K562 (cell line): Measurements from ENCODE around the gene IGSF3. TPM values are rescaled to one million over a fixed set of nuclear protein-coding genes. Genes with fewer than 3 reads are reported as not detected.

Source experiments
- CBX1 ChIP-seq: sonication (generic); IDR thresholded peaks from 2 replicates; pipeline ENCODE4 v1.6.1; 2016; ENCODE audit warnings: antibody characterized with exemption, low read depth, mild to moderate bottlenecking
- EGR1 ChIP-seq: fragments of 450-650 bp; conservative IDR thresholded peaks from 2 replicates; pipeline ENCODE4 v1.6.1; 2017; ENCODE audit warnings: mild to moderate bottlenecking
- HLTF ChIP-seq: fragments of 450-650 bp; IDR thresholded peaks from 2 replicates; pipeline ENCODE4 v1.6.1; 2016
- HMGN3 ChIP-seq: IDR thresholded peaks from 2 replicates; pipeline ENCODE4 v1.6.1; 2011; ENCODE audit warnings: borderline replicate concordance, low read depth, mild to moderate bottlenecking, mixed read lengths, low read length; ENCODE audit not compliant: insufficient read length; ENCODE audit errors: extremely low read depth
- NFXL1 ChIP-seq: fragments of 450-650 bp; formaldehyde crosslinking; IDR thresholded peaks from 2 replicates; pipeline ENCODE4 v1.4.0; 2021; ENCODE audit warnings: mild to moderate bottlenecking
- SLC30A9 ChIP-seq: fragments of 250-450 bp; sonication (Bioruptor Pico); IDR thresholded peaks from 2 replicates; pipeline ENCODE4 v1.8.0; 2022; ENCODE audit warnings: mild to moderate bottlenecking, moderate library complexity
- SMC3 ChIP-seq: conservative IDR thresholded peaks from 2 replicates; pipeline ENCODE4 v1.6.1; 2011; ENCODE audit warnings: low read depth, low read length, improper control_type of control experiment; ENCODE audit not compliant: insufficient read depth
- ZNF384 ChIP-seq: IDR thresholded peaks from 2 replicates; pipeline ENCODE4 v1.6.1; 2012; ENCODE audit warnings: low read depth, low read length, improper control_type of control experiment
- ZNF586 ChIP-seq: fragments of 450-650 bp; formaldehyde crosslinking; conservative IDR thresholded peaks from 2 replicates; pipeline ENCODE4 v1.4.0; 2020; ENCODE audit warnings: mild to moderate bottlenecking, moderate library complexity
- polyA plus RNA-seq, 8 experiments: library from polyadenylated mRNA; depleted of rRNA in 4 of 8; stranded (reverse) in 5 of 8; unstranded in 3 of 8; fragments of >200 nt; fragmentation: Nextera tagmentation in 2 of 8; fragmentation: Illumina TruSeq in 1 of 8; extraction: Ambion mirVana in 2 of 8; extraction: Trizol in 1 of 8; gene quantifications; 2 replicates each; pipeline versions ENCODE4 v1.2.1 to v1.2.3, GENCODE V29; 2011 to 2014; ENCODE audit warnings: inconsistent platforms in 1 of 8, missing spikeins in 1 of 8
- total RNA-seq, 7 experiments: library from RNA; depleted of rRNA in 6 of 7; stranded (reverse); fragments of >200 nt in 6 of 7; fragmentation: Illumina TruSeq in 2 of 7; extraction: Trizol in 2 of 7; gene quantifications; 2 replicates each; pipeline versions ENCODE4 v1.2.1 to v1.2.3, GENCODE V29; 2011 to 2021; ENCODE audit warnings: low replicate concordance in 1 of 7
- TF ChIP-seq, protein P1 (sequence below): fragments of 450-650 bp; IDR thresholded peaks from 2 replicates; pipeline ENCODE4 v1.6.1; 2016; ENCODE audit warnings: mild to moderate bottlenecking, moderate library complexity
- TF ChIP-seq, protein P2 (sequence below): fragments of 450-650 bp; IDR thresholded peaks from 2 replicates; pipeline ENCODE4 v1.6.1; 2017; ENCODE audit warnings: mild to moderate bottlenecking, moderate library complexity
- TF ChIP-seq, protein P3 (sequence below): fragments of 450-650 bp; conservative IDR thresholded peaks from 2 replicates; pipeline ENCODE4 v1.6.1; 2016; ENCODE audit warnings: missing genetic modification characterization, low read depth, mild to moderate bottlenecking, control low read depth, missing compliant biosample characterization

The IGSF3 gene
- total and polyA plus RNA-seq, 9 of the 15 experiments (the other 6 are each of a cell fraction or from before 2014, with no cell fraction given): 1.1 to 15.0 (median 8.3) TPM

DNA sequence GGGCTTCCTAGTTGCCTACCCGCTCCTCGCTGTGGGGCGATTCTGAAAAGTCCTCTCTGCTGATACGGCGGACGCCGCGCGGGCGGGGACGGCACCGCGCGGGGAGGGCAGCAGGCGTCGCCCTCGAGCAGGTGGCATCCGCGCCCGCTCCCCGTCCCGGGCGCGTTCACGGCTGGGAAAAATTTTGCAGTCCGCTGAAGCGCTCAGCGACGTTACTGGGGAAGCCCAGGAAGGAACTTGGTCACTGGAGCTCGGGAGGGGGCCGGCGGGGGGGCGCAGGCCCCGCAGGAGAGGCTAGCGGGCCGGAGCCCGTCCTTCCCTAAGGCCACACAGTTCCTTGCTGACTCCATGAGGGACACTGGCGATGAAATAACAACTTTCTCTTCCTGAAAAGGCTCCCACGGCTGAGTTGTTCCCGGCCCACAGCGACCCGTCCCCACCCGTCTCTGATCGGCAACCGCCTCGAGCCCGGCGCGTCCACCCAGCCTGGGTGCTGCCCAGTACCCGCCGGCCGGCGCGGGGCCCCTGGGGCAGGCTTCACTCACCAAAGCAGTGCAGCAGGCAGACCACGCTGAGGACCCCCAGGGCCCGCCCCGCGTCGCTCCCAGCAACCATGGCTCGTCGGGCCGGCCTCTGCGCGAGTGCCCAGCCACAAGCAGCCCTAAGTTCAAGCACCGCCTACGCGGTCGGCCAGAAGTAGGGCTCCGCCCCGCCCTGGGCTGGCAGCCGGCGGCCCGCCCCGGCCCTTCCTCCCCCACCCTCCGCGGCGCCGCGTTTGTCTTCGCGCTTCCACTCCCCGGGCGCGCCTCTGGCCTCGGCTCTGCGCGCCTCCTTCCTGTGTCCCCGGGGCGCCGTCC, 96.9 kb downstream of the IGSF3 start, which contains the start of gene CD58 (continued):
- TF ChIP-seq, protein P1, sequence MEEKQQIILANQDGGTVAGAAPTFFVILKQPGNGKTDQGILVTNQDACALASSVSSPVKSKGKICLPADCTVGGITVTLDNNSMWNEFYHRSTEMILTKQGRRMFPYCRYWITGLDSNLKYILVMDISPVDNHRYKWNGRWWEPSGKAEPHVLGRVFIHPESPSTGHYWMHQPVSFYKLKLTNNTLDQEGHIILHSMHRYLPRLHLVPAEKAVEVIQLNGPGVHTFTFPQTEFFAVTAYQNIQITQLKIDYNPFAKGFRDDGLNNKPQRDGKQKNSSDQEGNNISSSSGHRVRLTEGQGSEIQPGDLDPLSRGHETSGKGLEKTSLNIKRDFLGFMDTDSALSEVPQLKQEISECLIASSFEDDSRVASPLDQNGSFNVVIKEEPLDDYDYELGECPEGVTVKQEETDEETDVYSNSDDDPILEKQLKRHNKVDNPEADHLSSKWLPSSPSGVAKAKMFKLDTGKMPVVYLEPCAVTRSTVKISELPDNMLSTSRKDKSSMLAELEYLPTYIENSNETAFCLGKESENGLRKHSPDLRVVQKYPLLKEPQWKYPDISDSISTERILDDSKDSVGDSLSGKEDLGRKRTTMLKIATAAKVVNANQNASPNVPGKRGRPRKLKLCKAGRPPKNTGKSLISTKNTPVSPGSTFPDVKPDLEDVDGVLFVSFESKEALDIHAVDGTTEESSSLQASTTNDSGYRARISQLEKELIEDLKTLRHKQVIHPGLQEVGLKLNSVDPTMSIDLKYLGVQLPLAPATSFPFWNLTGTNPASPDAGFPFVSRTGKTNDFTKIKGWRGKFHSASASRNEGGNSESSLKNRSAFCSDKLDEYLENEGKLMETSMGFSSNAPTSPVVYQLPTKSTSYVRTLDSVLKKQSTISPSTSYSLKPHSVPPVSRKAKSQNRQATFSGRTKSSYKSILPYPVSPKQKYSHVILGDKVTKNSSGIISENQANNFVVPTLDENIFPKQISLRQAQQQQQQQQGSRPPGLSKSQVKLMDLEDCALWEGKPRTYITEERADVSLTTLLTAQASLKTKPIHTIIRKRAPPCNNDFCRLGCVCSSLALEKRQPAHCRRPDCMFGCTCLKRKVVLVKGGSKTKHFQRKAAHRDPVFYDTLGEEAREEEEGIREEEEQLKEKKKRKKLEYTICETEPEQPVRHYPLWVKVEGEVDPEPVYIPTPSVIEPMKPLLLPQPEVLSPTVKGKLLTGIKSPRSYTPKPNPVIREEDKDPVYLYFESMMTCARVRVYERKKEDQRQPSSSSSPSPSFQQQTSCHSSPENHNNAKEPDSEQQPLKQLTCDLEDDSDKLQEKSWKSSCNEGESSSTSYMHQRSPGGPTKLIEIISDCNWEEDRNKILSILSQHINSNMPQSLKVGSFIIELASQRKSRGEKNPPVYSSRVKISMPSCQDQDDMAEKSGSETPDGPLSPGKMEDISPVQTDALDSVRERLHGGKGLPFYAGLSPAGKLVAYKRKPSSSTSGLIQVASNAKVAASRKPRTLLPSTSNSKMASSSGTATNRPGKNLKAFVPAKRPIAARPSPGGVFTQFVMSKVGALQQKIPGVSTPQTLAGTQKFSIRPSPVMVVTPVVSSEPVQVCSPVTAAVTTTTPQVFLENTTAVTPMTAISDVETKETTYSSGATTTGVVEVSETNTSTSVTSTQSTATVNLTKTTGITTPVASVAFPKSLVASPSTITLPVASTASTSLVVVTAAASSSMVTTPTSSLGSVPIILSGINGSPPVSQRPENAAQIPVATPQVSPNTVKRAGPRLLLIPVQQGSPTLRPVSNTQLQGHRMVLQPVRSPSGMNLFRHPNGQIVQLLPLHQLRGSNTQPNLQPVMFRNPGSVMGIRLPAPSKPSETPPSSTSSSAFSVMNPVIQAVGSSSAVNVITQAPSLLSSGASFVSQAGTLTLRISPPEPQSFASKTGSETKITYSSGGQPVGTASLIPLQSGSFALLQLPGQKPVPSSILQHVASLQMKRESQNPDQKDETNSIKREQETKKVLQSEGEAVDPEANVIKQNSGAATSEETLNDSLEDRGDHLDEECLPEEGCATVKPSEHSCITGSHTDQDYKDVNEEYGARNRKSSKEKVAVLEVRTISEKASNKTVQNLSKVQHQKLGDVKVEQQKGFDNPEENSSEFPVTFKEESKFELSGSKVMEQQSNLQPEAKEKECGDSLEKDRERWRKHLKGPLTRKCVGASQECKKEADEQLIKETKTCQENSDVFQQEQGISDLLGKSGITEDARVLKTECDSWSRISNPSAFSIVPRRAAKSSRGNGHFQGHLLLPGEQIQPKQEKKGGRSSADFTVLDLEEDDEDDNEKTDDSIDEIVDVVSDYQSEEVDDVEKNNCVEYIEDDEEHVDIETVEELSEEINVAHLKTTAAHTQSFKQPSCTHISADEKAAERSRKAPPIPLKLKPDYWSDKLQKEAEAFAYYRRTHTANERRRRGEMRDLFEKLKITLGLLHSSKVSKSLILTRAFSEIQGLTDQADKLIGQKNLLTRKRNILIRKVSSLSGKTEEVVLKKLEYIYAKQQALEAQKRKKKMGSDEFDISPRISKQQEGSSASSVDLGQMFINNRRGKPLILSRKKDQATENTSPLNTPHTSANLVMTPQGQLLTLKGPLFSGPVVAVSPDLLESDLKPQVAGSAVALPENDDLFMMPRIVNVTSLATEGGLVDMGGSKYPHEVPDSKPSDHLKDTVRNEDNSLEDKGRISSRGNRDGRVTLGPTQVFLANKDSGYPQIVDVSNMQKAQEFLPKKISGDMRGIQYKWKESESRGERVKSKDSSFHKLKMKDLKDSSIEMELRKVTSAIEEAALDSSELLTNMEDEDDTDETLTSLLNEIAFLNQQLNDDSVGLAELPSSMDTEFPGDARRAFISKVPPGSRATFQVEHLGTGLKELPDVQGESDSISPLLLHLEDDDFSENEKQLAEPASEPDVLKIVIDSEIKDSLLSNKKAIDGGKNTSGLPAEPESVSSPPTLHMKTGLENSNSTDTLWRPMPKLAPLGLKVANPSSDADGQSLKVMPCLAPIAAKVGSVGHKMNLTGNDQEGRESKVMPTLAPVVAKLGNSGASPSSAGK: peak; percentile 91
- TF ChIP-seq NFXL1 (CRISPR knock-in tag) (no peak), HLTF (0 out of 2 replicates have a peak, but pooled peaks have one; percentile 53), SMC3 (peak; percentile 42; the same call in 1 of the 2 replicates), ZNF586 (CRISPR knock-in tag) (no peak), ZNF384 (0 out of 2 replicates have a peak, but pooled peaks have one; percentile 19), CBX1 (peak; percentile 71), SLC30A9 (CRISPR knock-in tag) (no peak), EGR1 (peak; percentile 90), HMGN3 (peak; percentile 80)
- TF ChIP-seq, protein P2, sequence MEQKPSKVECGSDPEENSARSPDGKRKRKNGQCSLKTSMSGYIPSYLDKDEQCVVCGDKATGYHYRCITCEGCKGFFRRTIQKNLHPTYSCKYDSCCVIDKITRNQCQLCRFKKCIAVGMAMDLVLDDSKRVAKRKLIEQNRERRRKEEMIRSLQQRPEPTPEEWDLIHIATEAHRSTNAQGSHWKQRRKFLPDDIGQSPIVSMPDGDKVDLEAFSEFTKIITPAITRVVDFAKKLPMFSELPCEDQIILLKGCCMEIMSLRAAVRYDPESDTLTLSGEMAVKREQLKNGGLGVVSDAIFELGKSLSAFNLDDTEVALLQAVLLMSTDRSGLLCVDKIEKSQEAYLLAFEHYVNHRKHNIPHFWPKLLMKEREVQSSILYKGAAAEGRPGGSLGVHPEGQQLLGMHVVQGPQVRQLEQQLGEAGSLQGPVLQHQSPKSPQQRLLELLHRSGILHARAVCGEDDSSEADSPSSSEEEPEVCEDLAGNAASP: no peak
- TF ChIP-seq, protein P3, sequence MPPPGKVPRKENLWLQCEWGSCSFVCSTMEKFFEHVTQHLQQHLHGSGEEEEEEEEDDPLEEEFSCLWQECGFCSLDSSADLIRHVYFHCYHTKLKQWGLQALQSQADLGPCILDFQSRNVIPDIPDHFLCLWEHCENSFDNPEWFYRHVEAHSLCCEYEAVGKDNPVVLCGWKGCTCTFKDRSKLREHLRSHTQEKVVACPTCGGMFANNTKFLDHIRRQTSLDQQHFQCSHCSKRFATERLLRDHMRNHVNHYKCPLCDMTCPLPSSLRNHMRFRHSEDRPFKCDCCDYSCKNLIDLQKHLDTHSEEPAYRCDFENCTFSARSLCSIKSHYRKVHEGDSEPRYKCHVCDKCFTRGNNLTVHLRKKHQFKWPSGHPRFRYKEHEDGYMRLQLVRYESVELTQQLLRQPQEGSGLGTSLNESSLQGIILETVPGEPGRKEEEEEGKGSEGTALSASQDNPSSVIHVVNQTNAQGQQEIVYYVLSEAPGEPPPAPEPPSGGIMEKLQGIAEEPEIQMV (tag): no peak
